Left cardiac atrium (tissue), 4 donors: ENCODE results near the gene SPATS1. TPM values are rescaled to one million over a fixed set of nuclear protein-coding genes. Genes with fewer than 3 reads are reported as not detected.
A peak's percentile ranks its signal among the peaks of the same experiment; 100 is the strongest.

Source experiments
- ATAC-seq, 2 donors: fragments of 200-7000 bp; cut with Tn5 transposase; one replicate each; pipeline ENCODE4 v1.9.1; 2020; ENCODE audit warnings: mild to moderate bottlenecking in 2 of 2, moderate library complexity in 2 of 2
- DNase-seq: peaks from one replicate; pipeline ENCODE4 v3.0.0-alpha.2; 2020
- intact Hi-C, 2 donors: fragments of 100-400 bp; cut with DNase I; formaldehyde crosslinking; loops; one replicate each; pipeline versions ENCODE4 v1.14.1 to v1.15.1; 2022 to 2023
- total RNA-seq, 2 donors: library from RNA; stranded (reverse); fragmentation: NEBNext Ultra II Directional; extraction: Animal tissue kit (Norgen Biotek cat#: 25700); gene quantifications; one replicate each; pipeline ENCODE4 v1.2.1, GENCODE V29; 2021
- donor health status: DM: no; HTN: yes; CAD: no.
- donor health status: DM: no; HTN: yes; CAD: no; lungs with severe emphysema.
- donor health status: DM: yes; HTN: yes; CAD: no.
- donor health status: Dilated cardiomyopathy.

SPATS1 gene
- total RNA-seq, 2 donors from 2014 or later: not detected

DNA sequence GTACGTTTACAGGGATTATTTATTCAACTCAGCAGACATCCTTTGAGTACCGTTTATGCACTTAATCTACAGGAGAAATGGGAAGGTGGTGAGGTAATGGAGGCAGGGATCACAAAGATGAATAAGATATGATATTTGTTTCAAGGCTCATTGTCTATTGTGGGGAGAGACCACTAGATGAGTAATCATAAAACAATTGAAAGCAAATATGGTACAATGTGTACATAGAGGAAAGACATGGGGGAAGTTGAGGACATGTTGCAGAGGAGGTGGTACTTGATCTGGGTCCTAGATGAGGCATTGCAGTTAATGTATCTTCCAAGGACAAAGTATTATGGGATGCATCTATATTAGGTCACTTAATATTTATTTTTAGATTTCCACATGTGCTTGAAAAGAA is 31.3 kb downstream of the SPATS1 start:
- no peak for ATAC-seq
- intact Hi-C loops: no loop called here
- no peak for DNase-seq

DNA sequence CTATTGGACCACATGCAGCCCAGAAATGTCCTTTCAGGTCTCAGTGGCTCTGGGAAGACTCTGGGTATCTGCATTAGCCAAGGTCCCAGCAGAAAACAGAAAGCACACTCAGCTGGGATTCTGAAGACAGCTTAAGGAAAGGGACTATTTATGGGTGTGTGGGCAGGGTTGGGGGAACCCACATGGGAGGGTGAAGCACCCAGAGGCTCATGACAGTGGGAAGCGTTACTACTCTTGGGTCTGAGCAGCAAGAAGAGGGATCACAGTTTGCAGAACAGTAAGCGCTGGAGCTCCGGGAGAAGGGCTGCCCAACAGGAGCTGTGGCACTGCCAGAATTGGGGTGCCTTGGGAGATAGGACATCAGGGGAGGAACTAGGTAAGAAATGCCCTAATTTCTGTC is 32.6 kb downstream of the SPATS1 start:
- intact Hi-C loops: no loop called here
- ATAC-seq: no peak
- no peak for DNase-seq

DNA sequence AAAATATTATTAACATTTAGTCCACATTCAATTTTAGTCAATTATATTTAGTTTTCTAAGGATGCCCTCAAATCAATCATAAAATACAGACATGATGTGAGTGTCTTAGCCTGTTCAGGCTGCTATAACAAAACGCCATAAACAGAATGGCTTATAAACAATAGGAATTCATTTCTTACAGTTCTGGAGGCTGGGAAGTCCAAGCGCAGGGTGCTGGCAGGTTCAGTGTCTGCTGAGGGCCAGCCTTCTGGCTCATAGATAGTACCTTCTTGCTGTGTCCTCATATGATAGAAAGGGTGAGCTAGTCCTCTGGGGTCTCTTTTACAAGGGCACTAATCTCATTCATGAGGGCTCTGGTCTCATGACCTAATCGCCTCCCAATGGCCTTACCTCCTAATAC is 35.0 kb downstream of the SPATS1 start:
- no peak for ATAC-seq

DNA sequence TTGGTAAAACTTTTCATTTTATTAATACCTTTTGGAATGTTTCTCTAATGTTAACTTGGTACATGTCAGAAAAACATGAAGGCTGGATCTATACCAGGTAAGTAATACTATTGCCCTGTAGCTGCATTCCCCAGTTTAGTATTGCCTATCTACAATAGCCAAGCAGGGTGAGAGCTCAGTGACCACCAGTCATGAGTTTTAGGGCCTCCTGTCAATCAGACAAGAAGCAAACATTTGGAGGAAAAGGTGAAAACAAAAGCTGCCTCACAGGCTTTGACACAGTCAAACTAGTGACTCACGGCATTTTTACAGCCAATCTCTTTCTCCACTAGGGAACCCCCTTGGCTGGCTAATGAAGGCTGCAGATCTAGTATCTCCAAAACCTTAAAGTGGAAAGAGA is 35.5 kb downstream of the SPATS1 start:
- ATAC-seq: no peak
- intact Hi-C loops: no loop called here

More for the DNA sequence above, 35.0 kb downstream of the SPATS1 start:
- DNase-seq: no peak
- intact Hi-C loops: no loop called here

DNA sequence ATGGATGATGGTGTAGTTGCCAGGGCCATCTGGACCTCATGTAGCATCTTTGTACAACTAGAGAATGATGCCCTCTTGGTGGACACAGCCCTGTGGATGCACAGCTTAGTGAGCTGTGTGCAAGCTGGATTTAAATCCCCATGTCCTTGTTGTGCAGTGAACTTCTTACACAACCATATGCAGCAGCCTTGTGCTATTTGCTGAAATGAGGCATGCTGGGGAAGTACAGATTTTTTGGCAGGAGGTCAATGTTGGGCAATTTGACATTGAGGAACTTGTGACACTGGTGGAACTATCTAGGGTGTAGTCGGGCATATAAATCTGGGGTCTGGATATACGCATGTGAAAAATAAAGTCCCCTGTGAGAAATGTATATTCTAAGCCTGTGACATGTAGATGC is 39.3 kb downstream of the SPATS1 start:
- DNase-seq: no peak
- intact Hi-C loops: no loop called here
- peak; percentile 30 to 71 for ATAC-seq

More for the DNA sequence above, 35.5 kb downstream of the SPATS1 start:
- no peak for DNase-seq

DNA sequence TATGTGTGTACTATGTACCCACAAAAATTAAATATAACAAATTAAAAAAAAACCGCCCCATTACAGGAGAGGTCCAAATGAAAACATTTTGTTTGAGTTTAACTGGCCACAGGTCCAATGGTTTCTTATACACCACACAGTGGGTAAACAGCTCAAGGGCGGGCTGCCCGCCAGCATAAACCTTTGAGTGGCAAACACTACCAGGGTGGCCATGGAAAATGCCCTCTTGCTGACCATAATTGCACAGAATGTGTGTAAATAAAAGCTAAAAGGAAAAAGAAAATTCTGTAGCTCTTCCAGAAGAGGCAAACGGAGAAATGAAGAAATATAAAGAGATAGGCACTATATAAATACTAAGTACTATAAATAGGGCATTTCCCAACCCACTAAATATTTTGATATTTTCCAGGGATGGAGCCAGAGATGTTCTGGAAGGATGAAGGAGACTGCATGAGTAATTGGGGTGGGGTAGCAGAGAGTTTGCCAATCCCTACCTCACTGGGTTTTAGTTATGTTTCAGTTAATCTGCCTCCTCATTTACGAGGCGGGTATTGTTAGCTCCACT is 44.0 kb downstream of the SPATS1 start:
- ATAC-seq (peak; percentile 5 to 57), DNase-seq (no peak)
- intact Hi-C loops: no loop called here

DNA sequence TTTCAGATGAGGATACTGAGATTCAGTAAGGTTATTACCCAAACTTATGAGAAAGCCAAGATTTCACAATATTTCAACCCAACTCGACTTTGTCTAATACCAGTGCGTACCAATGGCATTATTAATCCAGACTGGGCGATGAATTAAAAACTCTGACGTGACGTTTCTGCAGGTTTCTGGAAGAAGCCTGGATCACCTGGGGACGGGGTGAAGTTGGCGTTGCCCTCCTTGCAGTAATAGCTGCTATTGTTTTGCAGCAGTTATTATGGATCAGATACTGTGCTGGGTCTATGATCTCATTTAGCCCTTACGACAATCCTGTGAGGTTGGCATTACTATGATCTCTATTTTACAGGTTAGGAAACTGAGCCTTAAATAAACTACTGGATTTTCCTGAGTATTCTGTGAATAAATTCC is 44.5 kb downstream of the SPATS1 start:
- peak; percentile 7 to 30 for ATAC-seq
- DNase-seq: no peak
- intact Hi-C loops: no loop called here

DNA sequence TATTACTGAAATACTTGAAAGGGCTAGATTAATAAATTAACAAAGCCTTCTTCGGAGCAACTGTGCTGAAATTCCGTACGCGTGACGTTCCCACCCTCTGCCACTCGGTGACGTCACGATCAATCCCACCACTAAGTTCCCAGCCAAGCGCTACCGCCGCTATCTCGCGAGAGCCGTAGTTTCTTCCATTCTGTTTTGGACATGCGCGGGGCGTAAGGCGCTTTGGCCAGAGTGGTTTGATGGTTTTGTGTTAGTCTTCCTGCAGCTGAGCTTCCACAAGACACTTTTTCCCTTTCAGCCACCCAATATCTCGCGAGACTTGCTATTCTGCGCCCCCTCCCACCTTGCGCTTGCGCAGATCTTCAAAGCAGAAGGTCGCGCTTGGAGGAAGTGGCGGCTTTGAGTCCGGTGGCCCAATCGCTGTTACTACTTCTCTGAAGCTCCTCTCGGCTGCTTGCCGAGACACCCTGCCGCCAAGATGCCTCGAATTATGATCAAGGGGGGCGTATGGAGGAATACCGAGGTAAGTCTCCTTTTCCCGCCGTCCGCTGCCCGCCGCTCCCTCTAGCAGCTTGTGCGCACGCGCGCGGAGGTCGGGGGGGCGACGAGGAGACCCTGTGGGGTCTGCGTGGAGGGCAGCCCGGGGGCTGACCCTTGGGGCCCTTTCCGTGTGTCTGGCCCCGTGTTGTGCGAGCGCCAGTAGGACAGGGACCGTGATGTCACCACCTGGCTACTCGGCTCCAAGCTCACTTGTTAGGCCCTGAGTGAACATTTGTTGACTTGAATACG is 45.1 kb downstream of the SPATS1 start, which contains the start of gene CDC5L:
Gene CDC5L, plus strand, starts transcription at position 361 of the 789 bp plus-strand sequence. Its CDS starts 118 bp downstream, at position 479.
- intact Hi-C loops: no loop called here
- DNase-seq: peak; percentile 96
- peak; percentile 92 to 93 for ATAC-seq

DNA sequence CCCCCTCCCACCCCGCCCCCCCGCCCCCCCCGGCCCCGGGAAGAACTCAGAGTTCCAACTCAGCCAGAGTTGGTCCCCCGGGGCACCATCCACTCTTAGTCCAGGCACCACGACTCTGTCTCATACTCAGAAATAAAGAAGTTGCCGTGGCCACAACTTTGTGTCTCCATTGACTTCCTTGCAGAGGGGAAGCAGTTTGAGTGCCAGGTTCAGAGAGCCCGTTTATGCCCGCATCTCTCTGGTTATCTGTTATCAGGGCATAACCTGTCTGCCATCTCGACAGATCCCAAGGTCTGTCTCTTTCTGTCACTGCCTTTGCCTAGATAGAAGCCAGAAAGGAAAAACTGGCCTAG is 45.7 kb downstream of the SPATS1 start:
- DNase-seq: no peak
- intact Hi-C loops: no loop called here
- ATAC-seq: no peak

DNA sequence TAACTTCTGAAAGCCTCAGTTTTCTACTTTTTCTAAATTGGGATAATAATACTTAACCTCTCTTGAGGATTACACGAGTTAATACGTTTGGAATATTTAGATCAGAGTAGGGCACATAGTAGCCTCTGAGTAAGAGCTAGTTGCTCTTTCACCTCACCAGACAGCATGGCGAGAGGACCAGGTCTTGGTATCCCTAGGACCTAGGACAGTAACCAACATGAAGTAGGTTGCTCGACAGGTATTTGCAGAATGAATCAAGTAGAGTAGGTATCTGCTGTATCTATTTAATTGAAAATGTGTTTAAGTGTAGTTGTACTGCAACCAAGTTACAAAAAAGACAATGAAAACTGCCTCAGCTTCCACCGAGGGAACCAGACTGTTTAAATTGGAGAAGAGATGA is 46.4 kb downstream of the SPATS1 start:
- intact Hi-C loops: no loop called here
- DNase-seq: no peak
- no peak for ATAC-seq

DNA sequence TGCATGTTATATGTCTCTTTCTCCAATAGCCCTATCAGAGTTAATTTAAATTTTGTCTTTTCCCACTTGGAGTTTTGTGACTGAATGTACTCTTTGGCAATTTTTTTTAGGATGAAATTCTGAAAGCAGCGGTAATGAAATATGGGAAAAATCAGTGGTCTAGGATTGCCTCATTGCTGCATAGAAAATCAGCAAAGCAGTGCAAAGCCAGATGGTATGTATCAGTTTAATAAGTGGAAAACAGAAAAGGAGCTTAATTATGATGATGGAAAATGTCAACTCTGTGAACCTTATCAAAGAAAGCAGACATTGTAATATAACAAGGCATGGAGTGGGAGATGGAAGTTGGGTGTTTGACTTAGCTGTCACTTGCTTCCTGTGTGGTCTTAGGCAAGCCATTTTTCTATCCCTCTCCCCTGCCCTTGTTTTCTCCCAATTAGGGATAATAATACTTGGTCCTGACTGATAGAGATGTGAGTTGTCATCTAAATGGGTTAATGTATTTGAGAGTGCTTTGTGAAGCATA is 47.8 kb downstream of the SPATS1 start:
- no peak for DNase-seq
- intact Hi-C loops: no loop called here
- no peak for ATAC-seq

Other genes with a start within 250 kb of the SPATS1 start
- gene MRPL14, start 215.2 kb upstream of the SPATS1 start, total RNA-seq: 10 to 100 TPM; 32.4 to 41.2 TPM
- gene TMEM63B, start 215.1 kb upstream of the SPATS1 start, total RNA-seq: 10 to 100 TPM; 40.4 to 48.1 TPM
- under 1 TPM; 0.39 to 0.97 TPM for gene CAPN11, start 183.8 kb upstream of the SPATS1 start, total RNA-seq
- 1 to 10 TPM; 2.4 to 3.8 TPM for gene MYMX, start 125.7 kb upstream of the SPATS1 start, total RNA-seq
- gene SLC29A1, start 119.1 kb upstream of the SPATS1 start, total RNA-seq: 100 to 1,000 TPM; 115 to 130 TPM
- 100 to 1,000 TPM; 657 to 662 TPM for gene HSP90AB1, start 95.5 kb upstream of the SPATS1 start, total RNA-seq
- gene SLC35B2, start 85.1 kb upstream of the SPATS1 start, total RNA-seq: 10 to 100 TPM; 23.3 to 29.9 TPM
- gene NFKBIE, start 77.1 kb upstream of the SPATS1 start, total RNA-seq: 1 to 10 TPM; 3.8 to 5.8 TPM
- under 1 TPM in 1 of 2 donors, not detected in 1; 0.05 TPM for gene TMEM151B, start 72.2 kb upstream of the SPATS1 start, total RNA-seq
- 1 to 10 TPM; 8.2 to 9.6 TPM for gene AARS2, start 29.3 kb upstream of the SPATS1 start, total RNA-seq
- gene CDC5L, start 45.1 kb downstream of the SPATS1 start, total RNA-seq: 10 to 100 TPM; 17.8 to 19.1 TPM